Stimulated activated CD8-positive, alpha-beta memory T cell treated with anti-CD3 and anti-CD28 coated beads, Interleukin-4, amount 100 ng/mL, for 48 hours (primary cell): ENCODE results near the gene PPP2R5D.
"Not testable (repeated sequence)": the region's sequence is repeated elsewhere in the genome, so short reads cannot be mapped to it uniquely, and the experiment has no call there.

Source experiments
- DNase-seq: peaks from one replicate; pipeline ENCODE4 v3.0.0-alpha.2; 2020

PPP2R5D gene

DNA sequence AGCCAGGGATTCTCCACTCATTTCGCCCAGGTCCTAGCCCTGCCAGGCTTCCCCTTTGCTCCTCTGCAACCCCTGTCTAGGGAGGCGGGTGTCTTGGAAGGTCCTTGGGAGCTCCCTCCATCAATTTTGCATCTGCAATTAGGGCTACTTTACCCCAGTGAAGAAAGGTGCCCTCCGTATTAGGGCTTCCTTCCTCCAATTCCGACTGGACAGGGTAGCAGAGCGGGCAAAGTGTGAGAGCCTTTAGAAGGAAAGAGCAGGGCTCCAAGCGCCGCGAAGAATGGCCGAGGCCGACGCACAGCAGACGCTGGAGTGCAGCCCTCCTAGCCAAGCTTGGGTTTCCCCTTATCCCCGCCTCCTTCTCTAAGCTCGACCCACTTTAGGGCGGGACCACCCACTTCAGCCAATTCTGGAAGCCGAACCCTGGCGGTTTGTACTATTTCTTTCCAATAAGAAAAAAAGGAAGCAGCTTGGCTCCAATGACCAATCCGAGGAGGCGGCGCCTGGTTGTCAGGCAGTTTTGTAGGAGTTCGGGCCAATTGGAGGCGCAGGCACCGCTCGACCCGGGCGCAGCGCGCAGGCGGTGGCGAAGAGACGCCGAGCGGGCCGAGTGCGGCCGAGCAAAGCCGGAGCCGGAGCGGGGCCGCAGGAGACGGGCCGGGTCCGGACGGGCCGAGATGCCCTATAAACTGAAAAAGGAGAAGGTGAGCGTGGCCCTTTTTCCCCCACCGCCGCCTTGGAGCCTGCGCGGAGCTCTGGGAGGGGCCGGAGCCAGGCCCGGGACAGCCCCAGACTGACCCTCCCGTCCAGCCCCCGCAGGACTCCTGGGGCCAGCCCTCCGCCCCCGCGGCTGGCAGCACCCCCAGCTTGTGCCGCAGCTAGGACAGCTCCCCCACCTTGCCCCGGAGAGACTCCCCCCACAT, at the start of gene PPP2R5D:
Gene PPP2R5D, plus strand, starts transcription at position 570 of the 923 bp plus-strand sequence. Its CDS starts 108 bp downstream, at position 678.
- peak; percentile 96 for DNase-seq

DNA sequence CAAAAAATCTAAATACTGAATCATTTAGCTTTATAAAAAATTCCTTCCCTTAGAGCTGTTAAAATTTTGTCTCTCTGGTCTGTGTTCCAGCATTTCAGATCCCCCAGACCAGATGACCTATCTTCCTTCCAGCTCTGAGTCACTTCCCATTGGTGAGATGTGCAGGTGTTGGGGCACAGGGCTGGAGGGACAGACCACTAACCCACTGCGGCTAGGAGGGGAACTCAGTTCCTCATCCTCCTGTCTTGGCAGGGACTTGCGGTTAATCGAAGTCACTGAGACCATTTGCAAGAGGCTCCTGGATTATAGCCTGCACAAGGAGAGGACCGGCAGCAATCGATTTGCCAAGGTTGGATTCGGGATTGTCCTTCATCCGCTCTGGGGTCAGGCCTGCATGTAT, 49.0 kb upstream of the PPP2R5D start:
- DNase-seq, result no peak

DNA sequence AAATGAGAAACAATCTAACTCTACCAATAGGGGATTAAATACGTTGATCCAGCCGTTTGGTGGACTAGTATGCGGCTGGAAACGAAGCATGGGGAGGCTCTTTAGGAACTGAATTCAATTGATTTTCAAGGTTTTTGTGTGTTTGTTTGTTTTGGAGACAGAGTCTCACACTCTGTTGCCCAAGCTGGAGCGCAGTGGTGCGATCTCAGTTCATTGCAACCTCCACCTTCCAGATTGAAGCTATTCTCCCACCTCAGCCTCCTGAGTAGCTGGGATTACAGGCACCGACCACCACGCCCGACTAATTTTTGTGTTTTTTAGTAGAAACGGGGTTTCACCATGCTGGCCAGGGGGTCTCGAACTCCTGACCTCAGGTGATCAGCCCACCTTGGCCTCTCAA, 48.0 kb upstream of the PPP2R5D start:
- no peak for DNase-seq

DNA sequence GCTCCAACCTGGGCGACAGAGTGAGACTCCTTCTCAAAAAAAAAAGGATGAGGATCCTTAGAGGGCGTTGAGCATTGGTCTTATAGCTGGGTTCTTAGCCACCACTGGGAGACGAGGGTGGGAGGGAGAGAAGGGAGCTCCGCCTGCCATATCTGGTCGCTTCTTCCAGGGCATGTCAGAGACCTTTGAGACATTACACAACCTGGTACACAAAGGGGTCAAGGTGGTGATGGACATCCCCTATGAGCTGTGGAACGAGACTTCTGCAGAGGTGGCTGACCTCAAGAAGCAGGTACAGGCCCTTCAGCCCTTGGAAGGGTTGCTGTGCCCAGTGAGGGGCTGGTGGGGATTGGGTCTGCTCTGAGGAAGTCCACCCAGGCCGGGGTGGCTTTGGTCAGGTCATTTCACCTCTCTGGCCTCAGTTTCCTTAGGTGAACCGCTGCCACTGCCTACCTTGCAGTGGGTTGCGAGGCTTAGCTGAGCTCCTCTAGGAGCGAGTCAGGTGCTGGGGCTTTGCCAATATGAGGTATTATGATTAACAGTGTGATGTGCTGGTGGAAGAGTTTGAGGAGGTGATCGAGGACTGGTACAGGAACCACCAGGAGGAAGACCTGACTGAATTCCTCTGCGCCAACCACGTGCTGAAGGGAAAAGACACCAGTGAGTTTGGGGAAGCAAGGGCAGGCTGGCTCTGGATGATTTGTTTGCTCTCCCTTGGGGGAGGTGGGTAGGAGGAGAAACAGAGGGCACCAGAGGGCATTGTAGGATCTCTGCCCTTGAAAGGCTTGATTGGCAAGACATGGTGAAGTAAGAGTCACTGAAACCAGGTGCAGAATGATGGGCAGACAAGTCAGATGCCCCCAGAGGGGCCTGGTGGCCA, 46.6 kb upstream of the PPP2R5D start:
- no peak for DNase-seq

DNA sequence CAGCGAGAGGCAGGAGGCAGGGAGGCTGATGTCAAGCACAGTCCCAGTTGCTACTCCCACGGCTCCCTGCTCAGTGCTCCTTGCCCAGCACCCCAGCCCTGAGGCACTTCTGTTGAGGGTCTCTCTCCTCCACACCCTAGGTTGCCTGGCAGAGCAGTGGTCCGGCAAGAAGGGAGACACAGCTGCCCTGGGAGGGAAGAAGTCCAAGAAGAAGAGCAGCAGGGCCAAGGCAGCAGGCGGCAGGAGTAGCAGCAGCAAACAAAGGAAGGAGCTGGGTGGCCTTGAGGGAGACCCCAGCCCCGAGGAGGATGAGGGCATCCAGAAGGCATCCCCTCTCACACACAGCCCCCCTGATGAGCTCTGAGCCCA, 46.0 kb upstream of the PPP2R5D start:
- no peak for DNase-seq

DNA sequence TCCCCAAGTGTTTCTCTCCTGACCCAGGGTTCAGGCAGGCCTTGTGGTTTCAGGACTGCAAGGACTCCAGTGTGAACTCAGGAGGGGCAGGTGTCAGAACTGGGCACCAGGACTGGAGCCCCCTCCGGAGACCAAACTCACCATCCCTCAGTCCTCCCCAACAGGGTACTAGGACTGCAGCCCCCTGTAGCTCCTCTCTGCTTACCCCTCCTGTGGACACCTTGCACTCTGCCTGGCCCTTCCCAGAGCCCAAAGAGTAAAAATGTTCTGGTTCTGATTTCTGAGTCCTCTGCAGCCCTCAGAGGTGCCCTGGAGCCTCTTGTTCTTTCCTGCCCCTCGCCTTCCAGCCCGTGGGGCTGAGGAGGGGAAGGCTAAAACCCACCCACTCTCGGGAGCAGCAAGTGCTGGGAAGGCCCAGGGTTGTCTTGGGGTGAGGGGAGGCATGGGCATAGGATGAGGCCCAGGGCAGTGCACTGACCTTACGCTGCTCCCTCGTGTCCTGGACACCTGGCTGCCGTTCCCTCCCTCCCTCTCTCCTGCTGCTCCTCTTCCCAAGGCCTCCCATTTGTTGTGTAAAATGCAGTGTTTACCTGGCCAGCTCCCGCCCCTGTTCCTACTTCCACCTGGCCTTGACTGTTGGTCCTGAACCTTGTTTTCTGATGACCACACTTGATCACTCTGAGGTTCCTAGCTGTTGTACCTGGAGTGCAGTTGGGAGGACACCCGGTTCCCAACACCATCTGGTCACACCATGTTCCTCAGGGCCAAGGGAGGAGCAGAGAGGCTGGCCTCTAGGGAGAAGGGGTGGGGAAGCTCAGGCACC, 45.2 kb upstream of the PPP2R5D start:
- no peak for DNase-seq

DNA sequence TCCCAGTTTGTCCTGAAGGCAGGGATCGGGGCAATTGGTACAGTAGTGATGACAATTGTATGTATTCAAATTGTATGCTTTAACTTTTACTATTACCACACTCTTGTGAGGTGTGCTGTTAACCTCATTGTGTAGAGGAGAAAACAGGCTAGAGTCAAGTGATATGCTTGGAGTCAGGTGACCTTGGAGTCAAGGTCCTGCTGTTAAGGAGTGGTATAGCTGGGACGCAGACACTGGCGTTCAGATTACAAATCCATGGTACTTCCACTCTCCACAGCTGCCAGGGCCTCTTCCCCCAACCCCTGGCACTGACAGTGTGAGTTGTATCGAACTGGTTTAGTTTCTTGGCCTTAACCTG, 44.6 kb upstream of the PPP2R5D start:
- no peak for DNase-seq

DNA sequence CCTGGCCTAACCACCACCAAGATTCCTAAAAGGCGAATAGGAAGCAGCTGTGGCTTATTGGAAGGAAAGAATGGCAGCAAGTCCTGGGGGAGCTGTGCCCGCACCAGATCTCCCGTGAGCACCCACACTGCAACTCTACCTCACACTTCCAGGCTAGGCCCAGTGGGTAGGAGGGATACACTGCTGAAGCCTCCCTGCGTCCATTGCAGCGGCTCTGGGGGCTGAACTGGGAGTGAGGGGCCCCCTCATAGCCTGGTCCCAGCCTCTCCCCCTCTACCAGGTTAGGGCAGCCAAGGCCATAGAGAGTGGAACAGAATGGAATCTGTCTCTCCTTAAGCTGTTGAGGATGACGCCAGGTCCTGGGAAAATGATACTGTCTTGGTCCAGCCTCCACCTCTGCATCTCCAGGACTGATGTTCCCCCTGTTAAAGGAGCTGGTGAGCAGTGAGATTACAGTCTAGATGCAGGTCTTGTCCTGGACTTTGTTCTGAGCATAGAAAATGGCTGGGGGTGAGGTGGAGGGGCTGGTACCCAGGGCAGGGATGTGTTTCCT, 43.8 kb upstream of the PPP2R5D start:
- DNase-seq, result no peak

DNA sequence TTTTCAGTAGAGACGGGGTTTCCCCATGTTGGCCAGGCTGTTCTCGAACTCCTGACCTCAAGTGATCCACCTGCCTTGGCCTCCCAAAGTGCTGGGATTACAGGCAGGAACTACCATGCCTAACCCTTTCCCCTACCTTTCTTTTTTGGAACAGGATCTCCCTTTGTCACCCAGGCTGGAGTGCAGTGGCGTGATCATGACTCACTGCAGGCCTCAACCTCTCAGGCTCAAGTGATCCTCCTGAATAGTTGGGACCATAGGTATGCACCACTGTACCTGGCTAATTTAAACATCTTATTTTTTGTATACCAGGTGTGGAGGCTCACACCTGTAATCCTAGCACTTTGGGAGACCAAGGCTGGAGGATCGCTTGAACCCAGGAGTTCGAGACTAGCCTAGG, 43.0 kb upstream of the PPP2R5D start:
- DNase-seq, result not testable (repeated sequence)

DNA sequence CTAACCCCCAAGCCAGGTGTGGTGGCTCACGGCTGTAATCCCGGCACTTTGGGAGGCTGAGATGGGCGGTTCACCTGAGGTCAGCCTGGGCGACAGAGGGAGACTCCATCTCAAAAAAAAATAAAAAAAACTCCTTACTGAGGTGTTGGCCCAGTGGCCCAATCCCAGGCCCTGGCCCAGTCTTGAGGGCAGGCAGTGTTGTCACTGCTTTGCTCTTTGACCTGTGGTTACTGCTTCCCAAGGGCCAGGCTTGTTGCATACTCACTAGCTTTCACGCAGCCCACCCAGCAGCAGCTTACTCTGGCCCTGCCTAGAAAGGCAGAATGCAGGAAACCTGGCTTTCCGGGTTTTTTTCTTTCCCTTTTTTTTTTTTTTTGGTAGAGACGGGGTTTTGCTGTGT, 41.9 kb upstream of the PPP2R5D start:
- no peak for DNase-seq

DNA sequence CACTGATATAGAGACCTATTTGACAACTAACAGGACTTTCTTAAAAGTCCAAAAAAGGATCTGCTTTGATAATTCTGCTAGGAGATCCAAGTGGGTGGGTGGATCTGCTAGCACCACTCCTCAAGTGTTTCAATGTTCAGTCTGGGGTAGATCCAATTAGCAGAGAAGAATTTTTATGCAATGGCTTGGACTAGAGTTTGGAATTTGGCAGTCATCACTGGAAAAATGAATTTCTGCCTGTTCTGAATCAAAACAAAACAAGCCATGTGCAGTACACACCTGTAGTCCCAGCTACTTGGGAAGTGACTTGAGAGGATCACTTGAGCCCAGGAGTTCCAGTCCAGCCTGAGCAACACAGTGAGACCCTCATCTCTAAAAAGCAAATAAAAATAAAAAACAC, 36.4 kb upstream of the PPP2R5D start:
- DNase-seq, result no peak

DNA sequence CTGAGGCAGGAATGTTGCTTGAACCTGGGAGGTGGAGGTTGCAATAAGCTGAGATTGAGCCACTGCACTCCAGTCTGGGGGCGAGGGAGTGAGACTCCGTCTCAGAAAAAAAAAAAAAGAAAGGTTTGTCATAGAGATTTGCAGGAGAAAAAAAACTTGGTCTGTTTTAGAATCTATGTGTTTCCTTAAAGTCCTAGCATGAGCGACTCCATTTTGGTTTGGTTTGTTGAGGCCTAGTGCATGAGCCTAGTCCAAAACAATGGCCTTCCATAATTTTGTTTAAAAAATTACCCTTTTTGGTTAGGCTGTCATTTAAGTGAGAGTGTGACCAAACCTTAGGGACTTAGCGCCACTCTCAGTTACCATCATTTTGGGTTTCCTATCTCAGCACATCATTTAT, 32.0 kb upstream of the PPP2R5D start:
- DNase-seq, result no peak

DNA sequence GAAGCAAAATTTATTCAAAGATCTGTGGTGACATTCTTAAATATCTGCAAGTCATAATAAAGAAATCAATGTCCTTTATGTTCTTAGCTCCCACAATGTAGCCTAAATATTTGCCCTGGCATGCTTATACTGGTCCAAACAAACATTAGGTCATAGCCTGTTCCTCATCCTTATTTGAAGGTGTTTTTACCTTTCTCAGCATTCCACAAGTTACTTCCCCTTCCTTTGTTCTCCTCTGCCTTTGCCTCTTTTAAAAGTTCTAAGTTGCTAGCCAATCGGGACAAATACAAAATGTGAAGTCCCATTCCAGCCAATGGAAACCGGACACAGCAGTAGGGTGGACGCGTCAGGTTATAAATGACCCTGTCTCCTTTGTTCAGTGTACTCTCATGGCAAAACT, 30.0 kb upstream of the PPP2R5D start:
- DNase-seq, result not testable (repeated sequence)

DNA sequence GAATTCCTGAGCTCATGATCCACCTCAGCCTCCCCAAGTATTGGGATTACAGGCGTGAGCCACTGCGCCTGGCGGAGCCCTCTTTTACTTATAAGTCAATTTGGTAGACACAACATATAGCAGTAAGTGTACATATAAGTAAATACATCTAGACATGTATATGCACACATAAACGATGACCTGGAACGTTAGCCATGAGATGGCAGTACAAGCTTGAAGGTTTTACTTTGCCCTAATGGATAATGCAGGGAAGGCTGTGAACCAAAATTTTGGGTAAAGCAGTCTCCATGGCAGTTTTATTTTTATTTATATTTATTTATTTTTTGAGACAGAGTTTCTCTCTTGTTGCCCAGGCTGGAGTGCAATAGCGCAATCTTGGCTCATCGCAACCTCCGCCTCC, 26.2 kb upstream of the PPP2R5D start:
- no peak for DNase-seq

DNA sequence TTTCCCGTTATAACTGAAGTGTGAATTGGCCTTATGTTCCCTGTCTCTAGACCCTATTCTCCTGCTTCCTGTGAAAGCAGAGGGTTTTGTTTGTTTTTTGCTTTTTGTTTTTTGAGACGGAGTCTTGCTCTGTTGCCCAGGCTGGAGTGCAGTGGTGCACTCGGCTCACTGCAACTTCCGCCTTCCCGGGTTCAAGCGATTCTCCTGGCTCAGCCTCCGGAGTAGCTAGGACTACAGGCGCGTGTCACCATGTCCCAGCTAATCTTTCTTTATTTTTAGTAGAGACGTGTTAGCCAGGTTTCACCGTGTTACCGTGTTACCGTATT, 24.5 kb upstream of the PPP2R5D start:
- no peak for DNase-seq

DNA sequence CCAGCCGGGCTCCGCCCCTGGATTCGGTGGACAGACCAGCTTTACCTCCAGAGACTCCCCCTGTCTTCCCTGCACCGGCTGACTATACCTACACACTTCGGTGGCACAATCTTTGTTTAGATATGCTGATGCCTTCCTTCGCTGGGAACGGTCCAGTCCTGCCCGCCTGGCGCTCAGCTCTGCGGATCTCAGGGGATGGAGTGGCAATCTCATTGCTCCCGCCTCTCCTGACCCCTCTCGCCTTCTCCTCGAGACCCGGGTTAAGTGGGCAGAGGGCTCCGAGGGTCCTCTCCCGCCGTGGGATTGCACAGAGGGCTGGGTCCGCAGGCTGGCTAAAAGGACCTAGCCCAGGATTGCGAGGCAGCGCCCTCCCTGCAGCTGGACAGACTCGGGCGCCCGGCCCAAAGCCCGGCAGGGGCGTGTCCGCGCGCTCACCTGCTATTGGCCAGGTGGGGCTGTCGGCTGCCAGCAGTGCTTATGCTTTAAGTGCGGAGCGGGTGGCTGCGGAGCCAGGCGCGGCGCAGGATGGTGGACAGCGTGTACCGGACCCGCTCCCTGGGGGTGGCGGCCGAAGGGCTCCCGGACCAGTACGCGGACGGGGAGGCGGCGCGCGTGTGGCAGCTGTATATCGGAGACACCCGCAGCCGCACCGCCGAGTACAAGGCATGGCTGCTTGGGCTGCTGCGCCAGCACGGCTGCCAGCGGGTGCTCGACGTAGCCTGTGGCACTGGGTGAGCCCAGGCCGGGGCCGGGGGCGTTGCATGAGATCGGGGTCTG, 23.9 kb upstream of the PPP2R5D start, which contains the start of gene GNMT:
Gene GNMT, plus strand, starts transcription at position 512 of the 777 bp plus-strand sequence. Its CDS starts 14 bp downstream, at position 526.
- peak; percentile 54 for DNase-seq

DNA sequence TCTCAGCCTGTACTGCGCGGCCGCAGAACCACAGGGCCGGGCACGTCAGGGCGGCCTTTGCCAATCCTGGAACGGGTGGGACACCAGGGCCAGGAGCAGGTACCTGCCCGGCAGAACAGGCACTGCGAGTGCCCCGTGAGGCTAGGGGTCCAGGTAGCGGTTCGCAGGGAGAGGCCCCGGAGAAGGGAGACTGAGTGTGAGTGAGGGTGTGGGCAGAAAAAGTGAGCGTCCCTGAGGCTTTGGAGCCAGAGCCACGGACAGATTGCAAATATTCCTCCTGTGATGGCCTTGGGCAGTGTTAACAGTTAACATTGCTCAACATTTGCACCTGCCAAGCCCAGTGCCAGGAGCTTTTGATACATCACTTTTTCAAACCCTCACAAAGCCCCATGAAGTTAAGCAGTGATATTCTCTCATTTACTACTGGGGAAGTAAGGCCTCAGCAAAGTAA, 23.3 kb upstream of the PPP2R5D start:
- no peak for DNase-seq

DNA sequence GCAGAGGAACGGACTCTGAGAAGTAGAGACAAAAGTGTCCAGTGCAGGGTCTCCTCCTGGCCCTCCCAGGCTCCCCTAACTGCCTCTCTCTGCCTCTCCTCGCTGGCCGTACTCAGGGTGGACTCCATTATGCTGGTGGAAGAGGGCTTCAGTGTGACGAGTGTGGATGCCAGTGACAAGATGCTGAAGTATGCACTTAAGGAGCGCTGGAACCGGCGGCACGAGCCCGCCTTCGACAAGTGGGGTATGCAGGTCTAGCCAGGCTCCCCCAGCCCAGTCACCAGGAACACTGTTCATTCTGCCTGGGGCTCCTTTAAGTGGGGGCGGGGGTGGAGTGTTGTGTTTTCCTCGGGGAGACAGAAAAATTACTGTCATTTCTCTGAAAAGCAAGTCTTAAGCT, 22.3 kb upstream of the PPP2R5D start:
- DNase-seq, result no peak

DNA sequence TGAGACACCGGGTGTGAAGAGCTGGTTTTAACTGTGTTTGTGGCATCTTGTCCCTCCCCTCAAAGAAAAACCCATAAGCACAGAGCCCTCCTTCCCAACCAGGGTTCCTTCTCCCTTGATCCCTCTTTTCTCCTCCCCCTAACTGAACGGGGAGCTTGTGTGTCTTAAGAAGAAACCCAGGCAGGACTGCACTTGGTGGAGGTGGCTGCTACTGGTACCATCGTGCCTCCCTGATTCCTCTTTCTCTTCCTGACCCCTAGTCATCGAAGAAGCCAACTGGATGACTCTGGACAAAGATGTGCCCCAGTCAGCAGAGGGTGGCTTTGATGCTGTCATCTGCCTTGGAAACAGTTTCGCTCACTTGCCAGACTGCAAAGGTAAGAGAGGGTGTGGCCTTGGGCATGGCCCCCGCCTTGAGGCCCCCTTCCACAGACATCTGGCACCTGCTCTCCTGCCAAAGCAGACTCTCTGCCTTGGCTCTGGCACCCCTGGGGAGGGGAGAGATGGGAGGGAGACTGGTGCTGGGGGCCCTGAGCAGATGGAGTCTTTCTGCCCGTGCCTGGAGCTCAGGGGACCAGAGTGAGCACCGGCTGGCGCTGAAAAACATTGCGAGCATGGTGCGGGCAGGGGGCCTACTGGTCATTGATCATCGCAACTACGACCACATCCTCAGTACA, 21.7 kb upstream of the PPP2R5D start:
- no peak for DNase-seq

DNA sequence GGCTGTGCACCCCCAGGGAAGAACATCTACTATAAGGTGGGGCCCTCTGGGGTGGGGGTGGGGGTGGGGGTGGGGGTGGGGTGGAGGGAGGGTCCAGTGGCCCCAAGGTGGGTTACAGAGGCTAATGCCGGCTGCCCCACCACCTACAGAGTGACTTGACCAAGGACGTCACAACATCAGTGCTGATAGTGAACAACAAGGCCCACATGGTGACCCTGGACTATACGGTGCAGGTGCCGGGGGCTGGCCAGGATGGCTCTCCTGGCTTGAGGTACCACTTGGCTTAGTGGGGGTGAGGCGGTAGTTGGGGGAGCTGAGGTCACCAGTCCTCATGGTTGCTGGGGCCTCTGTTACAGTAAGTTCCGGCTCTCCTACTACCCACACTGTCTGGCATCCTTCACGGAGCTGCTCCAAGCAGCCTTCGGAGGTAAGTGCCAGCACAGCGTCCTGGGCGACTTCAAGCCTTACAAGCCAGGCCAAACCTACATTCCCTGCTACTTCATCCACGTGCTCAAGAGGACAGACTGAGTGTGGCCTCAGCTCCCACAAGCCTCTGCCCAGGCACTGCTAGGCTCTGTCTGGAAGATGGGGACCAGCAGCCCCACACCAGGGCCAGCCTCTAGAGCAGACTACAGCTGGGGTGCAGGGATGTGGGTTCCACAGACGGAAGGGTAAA, 21.1 kb upstream of the PPP2R5D start:
- DNase-seq, result no peak
